Measurements from ENCODE around the gene RNF217. TPM values are rescaled to one million over a fixed set of nuclear protein-coding genes. Genes with fewer than 3 reads are reported as not detected.

Gene RNF217
- total and polyA plus RNA-seq, 2 of the 13 experiments (the other 11 are each of a cell fraction or from before 2014, with no cell fraction given): 2.2 to 2.4 TPM

DNA sequence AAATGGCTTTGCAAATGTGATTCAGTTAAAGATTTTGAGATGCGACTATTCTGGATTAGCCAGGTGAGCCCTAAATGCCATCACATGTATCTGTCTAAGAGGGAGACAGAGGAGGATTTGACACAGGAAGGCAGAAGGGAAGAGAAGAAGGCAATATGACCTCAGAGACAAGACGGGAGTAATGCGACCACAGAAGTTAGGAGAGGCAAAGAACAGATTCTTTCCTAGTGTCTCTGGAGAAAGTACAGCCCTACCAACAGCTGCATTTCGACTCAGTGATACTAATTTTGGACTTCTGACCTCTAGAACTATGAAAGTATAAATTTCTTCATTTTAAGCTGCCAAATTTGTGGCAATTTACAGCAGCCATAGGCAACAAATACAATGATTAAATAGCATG lies 167.1 kb downstream of the RNF217 start:
- FAIRE-seq (no peak), DNase-seq (ENCODE audit: low spot score) (no peak), ATAC-seq (no peak)
- no TSS peak for BruUV-seq (replicated peaks)
- Histone ChIP-seq H3K36me3 (replicated peaks in 1 of 2; ENCODE audit: control insufficient read depth in 1 of 2, insufficient read depth in 2 of 2, low read length in 2 of 2) (no peaks in the 10 kb centered on the region), H3K9ac (ENCODE audit: insufficient read depth, low read depth, low read length) (no peak overlapping the region), H4K20me1 (ENCODE audit: insufficient read depth, low read length) (no peaks in the 10 kb centered on the region), H3K4me3 (replicated peaks in 1 of 3; ENCODE audit: insufficient read depth in 1 of 3, low read depth in 2 of 3, low read length in 3 of 3) (no peak overlapping the region), H3K27ac (ENCODE audit: extremely low read length, insufficient read depth, low read length) (no peak overlapping the region), H3K4me2 (ENCODE audit: low read depth, low read length) (no peak overlapping the region), H3K9me3 (ENCODE audit: low read length) (no peaks in the 10 kb centered on the region), H3K79me2 (ENCODE audit: insufficient read depth, low read length) (no peaks in the 10 kb centered on the region), H3K27me3 (ENCODE audit: control insufficient read depth in 1 of 2, insufficient read depth in 2 of 2, low read length in 2 of 2) (no peaks in the 10 kb centered on the region), H2AFZ (ENCODE audit: low read length) (no peak overlapping the region), H3K4me1 (ENCODE audit: insufficient read depth, low read length) (0 out of 2 replicates have a peak, but pooled peaks cover under 1% of the 10 kb centered on the region)
- CTCF ChIA-PET (ENCODE audit: low intra/inter-chr PET ratio, low total read pairs): no interaction called here
- WGBS (ENCODE audit: low lambda C conversion rate): 30% methylated on average over 4 of the region's 4 CpGs
- in situ Hi-C loops (cut with HindIII; ENCODE audit: extremely low pct_ligation_motif_present, low pct_unique_long_range_greater_than_20kb): no loop called here
- POLR2A ChIA-PET: no interaction called here
- intact Hi-C loops (cut with micrococcal nuclease; ENCODE audit: unreplicated experiment): no loop called here
- TF ChIP-seq ZNF3 (CRISPR knock-in tag; IDR thresholded peaks at IDR 0.05) (no peak), ASH2L (IDR thresholded peaks at IDR 0.05; ENCODE audit: insufficient read length, low read depth, low read length) (no peak), MAFF (IDR thresholded peaks at IDR 0.05; ENCODE audit: low read depth, low read length) (no peak), REXO4 (CRISPR knock-in tag; IDR thresholded peaks at IDR 0.05; ENCODE audit: borderline replicate concordance) (no peak), MEIS1 (CRISPR knock-in tag; IDR thresholded peaks at IDR 0.05; ENCODE audit: borderline replicate concordance) (no peak), CC2D1A (CRISPR knock-in tag; IDR thresholded peaks at IDR 0.05) (no peak), POGZ (CRISPR knock-in tag; IDR thresholded peaks at IDR 0.05) (no peak), GABPB1 (CRISPR knock-in tag; IDR thresholded peaks at IDR 0.05) (no peak)
- TF ChIP-seq, protein P1, sequence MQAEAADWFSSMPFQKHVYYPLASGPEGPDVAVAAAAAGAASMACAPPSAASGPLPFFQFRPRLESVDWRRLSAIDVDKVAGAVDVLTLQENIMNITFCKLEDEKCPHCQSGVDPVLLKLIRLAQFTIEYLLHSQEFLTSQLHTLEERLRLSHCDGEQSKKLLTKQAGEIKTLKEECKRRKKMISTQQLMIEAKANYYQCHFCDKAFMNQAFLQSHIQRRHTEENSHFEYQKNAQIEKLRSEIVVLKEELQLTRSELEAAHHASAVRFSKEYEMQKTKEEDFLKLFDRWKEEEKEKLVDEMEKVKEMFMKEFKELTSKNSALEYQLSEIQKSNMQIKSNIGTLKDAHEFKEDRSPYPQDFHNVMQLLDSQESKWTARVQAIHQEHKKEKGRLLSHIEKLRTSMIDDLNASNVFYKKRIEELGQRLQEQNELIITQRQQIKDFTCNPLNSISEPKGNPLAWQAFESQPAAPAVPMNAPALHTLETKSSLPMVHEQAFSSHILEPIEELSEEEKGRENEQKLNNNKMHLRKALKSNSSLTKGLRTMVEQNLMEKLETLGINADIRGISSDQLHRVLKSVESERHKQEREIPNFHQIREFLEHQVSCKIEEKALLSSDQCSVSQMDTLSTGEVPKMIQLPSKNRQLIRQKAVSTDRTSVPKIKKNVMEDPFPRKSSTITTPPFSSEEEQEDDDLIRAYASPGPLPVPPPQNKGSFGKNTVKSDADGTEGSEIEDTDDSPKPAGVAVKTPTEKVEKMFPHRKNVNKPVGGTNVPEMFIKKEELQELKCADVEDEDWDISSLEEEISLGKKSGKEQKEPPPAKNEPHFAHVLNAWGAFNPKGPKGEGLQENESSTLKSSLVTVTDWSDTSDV (CRISPR knock-in tag; IDR thresholded peaks at IDR 0.05): no peak
- TF ChIP-seq, protein P2, sequence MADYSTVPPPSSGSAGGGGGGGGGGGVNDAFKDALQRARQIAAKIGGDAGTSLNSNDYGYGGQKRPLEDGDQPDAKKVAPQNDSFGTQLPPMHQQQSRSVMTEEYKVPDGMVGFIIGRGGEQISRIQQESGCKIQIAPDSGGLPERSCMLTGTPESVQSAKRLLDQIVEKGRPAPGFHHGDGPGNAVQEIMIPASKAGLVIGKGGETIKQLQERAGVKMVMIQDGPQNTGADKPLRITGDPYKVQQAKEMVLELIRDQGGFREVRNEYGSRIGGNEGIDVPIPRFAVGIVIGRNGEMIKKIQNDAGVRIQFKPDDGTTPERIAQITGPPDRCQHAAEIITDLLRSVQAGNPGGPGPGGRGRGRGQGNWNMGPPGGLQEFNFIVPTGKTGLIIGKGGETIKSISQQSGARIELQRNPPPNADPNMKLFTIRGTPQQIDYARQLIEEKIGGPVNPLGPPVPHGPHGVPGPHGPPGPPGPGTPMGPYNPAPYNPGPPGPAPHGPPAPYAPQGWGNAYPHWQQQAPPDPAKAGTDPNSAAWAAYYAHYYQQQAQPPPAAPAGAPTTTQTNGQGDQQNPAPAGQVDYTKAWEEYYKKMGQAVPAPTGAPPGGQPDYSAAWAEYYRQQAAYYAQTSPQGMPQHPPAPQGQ (CRISPR knock-in tag; IDR thresholded peaks at IDR 0.05; ENCODE audit: borderline replicate concordance): no peak
- TF ChIP-seq, protein P3, sequence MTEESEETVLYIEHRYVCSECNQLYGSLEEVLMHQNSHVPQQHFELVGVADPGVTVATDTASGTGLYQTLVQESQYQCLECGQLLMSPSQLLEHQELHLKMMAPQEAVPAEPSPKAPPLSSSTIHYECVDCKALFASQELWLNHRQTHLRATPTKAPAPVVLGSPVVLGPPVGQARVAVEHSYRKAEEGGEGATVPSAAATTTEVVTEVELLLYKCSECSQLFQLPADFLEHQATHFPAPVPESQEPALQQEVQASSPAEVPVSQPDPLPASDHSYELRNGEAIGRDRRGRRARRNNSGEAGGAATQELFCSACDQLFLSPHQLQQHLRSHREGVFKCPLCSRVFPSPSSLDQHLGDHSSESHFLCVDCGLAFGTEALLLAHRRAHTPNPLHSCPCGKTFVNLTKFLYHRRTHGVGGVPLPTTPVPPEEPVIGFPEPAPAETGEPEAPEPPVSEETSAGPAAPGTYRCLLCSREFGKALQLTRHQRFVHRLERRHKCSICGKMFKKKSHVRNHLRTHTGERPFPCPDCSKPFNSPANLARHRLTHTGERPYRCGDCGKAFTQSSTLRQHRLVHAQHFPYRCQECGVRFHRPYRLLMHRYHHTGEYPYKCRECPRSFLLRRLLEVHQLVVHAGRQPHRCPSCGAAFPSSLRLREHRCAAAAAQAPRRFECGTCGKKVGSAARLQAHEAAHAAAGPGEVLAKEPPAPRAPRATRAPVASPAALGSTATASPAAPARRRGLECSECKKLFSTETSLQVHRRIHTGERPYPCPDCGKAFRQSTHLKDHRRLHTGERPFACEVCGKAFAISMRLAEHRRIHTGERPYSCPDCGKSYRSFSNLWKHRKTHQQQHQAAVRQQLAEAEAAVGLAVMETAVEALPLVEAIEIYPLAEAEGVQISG (CRISPR knock-in tag; IDR thresholded peaks at IDR 0.05): no peak
- TF ChIP-seq, protein P4, sequence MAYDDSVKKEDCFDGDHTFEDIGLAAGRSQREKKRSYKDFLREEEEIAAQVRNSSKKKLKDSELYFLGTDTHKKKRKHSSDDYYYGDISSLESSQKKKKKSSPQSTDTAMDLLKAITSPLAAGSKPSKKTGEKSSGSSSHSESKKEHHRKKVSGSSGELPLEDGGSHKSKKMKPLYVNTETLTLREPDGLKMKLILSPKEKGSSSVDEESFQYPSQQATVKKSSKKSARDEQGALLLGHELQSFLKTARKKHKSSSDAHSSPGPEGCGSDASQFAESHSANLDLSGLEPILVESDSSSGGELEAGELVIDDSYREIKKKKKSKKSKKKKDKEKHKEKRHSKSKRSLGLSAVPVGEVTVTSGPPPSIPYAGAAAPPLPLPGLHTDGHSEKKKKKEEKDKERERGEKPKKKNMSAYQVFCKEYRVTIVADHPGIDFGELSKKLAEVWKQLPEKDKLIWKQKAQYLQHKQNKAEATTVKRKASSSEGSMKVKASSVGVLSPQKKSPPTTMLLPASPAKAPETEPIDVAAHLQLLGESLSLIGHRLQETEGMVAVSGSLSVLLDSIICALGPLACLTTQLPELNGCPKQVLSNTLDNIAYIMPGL (CRISPR knock-in tag; IDR thresholded peaks at IDR 0.05; ENCODE audit: borderline replicate concordance in 1 of 2, low read depth in 1 of 2): no peak
- TF ChIP-seq, protein P5, sequence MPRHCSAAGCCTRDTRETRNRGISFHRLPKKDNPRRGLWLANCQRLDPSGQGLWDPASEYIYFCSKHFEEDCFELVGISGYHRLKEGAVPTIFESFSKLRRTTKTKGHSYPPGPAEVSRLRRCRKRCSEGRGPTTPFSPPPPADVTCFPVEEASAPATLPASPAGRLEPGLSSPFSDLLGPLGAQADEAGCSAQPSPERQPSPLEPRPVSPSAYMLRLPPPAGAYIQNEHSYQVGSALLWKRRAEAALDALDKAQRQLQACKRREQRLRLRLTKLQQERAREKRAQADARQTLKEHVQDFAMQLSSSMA (CRISPR knock-in tag; IDR thresholded peaks at IDR 0.05): no peak

Measured in HepG2 (cell line).